ENCODE measurements around the gene USP34.

DNA sequence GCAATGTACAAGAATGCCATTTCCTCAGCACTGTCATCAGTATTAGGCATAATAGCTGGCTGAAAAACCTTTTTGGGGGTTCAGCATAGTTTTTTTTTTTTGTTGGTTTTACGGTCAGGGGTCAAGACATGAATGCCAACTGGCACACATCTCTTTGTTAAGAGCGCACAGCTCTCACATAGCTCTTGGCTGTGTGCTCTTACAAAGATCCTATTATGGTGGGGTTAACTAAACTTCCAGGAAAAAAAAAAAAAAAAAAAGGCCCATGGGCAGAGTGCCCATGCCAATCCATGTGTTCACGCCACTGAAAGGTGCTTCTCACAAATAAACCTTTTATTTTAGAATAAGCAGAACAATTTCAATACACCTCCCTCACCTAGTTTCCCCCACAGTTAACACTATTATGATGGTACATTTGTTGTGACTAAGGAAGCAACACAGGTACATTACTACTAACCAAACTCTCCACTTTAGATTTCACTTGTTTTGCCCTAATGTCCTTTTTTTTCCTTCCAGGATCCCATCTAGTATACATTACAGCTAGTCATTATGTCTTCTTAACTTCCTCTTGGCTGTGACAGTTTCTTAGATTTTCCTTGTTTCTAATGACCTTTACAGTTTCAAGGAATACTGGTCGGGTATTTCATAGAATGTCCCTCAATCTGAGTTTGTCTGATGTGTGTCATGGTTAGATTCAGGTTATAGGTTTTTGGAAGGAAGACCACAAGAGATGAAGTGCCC, 252.6 kb downstream of the USP34 start:
- TF ChIP-seq, protein P1, sequence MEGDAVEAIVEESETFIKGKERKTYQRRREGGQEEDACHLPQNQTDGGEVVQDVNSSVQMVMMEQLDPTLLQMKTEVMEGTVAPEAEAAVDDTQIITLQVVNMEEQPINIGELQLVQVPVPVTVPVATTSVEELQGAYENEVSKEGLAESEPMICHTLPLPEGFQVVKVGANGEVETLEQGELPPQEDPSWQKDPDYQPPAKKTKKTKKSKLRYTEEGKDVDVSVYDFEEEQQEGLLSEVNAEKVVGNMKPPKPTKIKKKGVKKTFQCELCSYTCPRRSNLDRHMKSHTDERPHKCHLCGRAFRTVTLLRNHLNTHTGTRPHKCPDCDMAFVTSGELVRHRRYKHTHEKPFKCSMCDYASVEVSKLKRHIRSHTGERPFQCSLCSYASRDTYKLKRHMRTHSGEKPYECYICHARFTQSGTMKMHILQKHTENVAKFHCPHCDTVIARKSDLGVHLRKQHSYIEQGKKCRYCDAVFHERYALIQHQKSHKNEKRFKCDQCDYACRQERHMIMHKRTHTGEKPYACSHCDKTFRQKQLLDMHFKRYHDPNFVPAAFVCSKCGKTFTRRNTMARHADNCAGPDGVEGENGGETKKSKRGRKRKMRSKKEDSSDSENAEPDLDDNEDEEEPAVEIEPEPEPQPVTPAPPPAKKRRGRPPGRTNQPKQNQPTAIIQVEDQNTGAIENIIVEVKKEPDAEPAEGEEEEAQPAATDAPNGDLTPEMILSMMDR (conservative IDR thresholded peaks at IDR 0.05; ENCODE audit: low read depth in 2 of 2) = no peak
- TF ChIP-seq EZH2 (IDR thresholded peaks at IDR 0.05; ENCODE audit: low read depth, unreplicated experiment) (no peak), POLR2AphosphoS5 (IDR thresholded peaks at IDR 0.05; ENCODE audit: low read depth) (no peak), JUNB (IDR thresholded peaks at IDR 0.05; ENCODE audit: unreplicated experiment) (no peak), EZH2phosphoT487 (IDR thresholded peaks at IDR 0.05; ENCODE audit: unreplicated experiment) (no peak)
- TF ChIP-seq, protein P2, sequence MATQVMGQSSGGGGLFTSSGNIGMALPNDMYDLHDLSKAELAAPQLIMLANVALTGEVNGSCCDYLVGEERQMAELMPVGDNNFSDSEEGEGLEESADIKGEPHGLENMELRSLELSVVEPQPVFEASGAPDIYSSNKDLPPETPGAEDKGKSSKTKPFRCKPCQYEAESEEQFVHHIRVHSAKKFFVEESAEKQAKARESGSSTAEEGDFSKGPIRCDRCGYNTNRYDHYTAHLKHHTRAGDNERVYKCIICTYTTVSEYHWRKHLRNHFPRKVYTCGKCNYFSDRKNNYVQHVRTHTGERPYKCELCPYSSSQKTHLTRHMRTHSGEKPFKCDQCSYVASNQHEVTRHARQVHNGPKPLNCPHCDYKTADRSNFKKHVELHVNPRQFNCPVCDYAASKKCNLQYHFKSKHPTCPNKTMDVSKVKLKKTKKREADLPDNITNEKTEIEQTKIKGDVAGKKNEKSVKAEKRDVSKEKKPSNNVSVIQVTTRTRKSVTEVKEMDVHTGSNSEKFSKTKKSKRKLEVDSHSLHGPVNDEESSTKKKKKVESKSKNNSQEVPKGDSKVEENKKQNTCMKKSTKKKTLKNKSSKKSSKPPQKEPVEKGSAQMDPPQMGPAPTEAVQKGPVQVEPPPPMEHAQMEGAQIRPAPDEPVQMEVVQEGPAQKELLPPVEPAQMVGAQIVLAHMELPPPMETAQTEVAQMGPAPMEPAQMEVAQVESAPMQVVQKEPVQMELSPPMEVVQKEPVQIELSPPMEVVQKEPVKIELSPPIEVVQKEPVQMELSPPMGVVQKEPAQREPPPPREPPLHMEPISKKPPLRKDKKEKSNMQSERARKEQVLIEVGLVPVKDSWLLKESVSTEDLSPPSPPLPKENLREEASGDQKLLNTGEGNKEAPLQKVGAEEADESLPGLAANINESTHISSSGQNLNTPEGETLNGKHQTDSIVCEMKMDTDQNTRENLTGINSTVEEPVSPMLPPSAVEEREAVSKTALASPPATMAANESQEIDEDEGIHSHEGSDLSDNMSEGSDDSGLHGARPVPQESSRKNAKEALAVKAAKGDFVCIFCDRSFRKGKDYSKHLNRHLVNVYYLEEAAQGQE (IDR thresholded peaks at IDR 0.05; ENCODE audit: unreplicated experiment) = no peak
- TF ChIP-seq, protein P3, sequence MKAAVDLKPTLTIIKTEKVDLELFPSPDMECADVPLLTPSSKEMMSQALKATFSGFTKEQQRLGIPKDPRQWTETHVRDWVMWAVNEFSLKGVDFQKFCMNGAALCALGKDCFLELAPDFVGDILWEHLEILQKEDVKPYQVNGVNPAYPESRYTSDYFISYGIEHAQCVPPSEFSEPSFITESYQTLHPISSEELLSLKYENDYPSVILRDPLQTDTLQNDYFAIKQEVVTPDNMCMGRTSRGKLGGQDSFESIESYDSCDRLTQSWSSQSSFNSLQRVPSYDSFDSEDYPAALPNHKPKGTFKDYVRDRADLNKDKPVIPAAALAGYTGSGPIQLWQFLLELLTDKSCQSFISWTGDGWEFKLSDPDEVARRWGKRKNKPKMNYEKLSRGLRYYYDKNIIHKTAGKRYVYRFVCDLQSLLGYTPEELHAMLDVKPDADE (IDR thresholded peaks at IDR 0.05) = no peak
